G401.6 (cell line): Measurements from ENCODE around the gene SEMA3E.

Experiments used
- FAIRE-seq: peaks from 2 replicates; lab custom pipeline; 2012; peaks lifted over from hg19 to GRCh38; lab: Jason Lieb, UNC

SEMA3E gene

DNA sequence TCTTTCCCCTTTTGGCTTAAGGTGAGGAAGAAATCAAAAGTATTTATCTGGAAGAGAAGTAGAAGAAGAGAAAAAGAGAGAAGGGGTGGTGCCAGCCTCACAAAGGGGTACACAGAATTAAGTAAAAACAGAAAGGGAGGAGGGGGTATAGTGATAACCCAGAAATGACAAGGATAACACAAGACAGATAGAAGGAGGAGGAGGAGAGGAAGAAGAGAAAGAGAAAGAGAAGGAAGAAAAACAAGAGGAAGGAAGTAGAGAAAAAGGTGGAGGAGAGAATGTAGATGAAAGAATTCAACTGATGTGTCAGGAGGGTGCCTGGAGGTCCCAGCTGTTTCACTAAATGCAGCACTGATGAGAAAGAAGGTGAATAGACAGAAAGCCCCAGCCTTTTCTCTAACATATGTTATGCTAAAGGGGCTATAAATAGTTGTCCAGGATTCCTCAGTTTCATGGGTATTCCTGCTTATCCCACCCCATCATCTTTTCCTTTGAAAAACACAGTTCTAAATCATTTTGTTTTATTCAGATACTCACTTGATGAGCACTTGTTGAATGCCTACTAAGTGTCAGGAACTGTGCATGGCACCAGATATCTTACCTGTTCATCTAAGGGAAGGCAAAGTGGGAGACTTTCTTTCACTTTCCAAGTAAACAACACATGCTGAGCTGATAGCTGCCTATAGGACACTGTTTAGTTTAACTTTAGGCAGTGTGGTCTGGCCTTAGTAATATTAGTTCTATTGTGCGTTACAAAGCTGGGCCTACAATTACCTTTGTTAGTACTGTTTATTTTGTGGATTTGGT, 8.0 kb downstream of the SEMA3E start:
- FAIRE-seq: peak; percentile 61

GRCh38 chr7:83640240-83640639, 8.7 kb downstream of the SEMA3E start:
- FAIRE-seq: no peak

DNA sequence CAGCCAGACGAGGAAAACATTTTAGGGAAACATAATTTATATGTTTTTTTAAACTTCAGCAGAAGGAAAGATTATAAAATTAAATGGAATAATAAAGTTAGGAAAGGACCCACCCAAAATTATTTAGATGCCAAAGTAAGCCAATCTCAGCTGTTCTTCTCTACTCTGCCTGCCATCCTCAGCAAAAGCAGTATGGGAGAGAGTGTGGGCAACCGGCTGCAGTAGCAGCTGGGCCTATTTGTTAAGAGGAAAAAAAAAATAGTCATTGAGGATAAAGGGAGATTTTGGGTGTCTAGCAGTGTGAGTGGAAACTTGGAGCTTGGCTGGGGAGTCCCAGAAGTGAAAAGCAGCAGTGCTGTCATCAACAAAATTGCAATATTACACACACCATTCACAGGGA, 15.4 kb downstream of the SEMA3E start:
- FAIRE-seq: no peak

GRCh38 chr7:83629117-83629880, 19.6 kb downstream of the SEMA3E start:
- FAIRE-seq: no peak

DNA sequence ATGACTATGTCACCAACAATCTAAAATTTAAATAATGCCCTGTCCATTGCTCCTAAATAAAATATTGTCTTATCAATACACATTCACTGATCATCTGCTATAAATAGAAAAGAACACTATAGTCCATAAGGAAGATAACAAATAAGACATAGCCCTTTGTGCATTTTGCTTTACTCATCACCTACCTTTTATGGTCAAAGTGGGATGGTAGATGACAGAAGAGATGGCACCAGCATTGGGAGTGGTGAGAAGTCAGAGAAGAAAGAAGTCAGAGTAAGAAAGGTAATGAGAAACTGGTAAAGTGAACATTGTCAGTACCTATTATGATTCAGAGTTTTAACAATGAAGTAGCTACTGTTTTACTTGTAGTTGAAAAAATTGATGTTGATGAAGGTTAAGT, 31.1 kb downstream of the SEMA3E start:
- FAIRE-seq: no peak

DNA sequence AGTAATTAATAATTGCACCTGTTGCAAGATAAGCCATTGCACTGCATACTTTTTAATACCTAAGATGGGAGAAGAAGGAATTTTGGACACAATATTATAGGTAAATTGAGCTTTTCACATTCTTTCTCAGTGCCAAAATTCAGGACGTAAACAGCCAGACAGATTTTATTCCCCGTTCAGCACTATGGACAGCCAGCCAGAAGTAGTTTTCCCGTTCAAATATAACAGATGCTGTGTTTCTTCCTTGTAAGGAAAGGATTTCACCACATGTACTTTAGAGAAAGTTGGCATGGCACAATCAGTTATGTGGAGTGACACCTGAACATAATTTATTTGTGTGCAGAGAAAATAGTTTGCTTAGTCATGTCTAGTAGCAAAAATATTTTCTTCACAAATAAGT, 34.8 kb downstream of the SEMA3E start:
- FAIRE-seq: no peak

- no peak for FAIRE-seq
Observed at GRCh38 chr7:83613232-83613631, 35.7 kb downstream of the SEMA3E start.

DNA sequence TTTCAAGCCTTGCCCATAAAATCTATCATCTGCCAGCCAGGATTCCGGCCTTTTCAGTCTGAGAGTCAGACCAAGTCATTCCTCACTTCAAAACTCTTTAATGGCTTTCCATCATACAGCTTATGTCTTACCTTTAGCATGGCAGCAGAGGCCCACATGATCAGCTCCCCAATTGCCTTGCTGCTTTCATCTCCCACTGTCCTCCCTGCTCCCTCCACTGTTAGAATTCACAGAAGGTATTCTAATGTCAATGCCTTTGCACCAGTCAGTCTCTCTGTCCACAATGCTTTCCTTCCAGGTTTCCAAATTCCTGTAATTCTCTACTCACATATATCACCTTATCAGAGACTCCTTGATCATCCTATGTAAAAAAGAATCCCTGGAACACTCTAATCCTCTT, 37.2 kb downstream of the SEMA3E start:
- FAIRE-seq: no peak

DNA sequence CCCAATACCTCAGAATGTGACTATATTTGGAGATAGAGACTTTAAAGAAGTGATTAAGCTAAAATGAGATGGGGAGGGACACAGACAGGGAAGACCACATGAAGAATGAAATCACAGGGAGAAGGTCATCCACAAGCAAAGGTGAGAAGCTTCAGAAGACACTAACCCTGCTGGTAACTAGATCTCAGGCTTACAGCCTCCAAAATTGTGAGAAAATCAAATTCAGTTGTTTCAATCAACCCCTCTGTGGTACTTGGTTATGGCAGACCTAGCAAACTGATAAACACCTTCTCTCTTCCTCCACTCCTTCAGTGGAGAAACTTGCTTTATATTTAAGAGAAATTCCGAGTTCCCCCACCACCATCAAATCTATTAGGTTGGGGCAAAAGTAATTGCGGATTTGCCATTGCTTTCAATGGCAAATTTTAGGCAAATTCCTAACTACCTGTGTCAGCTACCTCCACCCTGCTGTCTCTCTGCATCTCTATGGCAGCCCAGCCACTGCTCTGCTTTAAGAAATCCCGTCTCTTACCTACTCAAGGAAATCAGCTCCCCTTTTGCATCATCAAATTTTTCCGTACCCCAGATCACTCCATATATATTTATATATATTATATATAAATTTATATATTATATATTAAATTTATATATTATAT, 38.2 kb downstream of the SEMA3E start:
- no peak for FAIRE-seq

DNA sequence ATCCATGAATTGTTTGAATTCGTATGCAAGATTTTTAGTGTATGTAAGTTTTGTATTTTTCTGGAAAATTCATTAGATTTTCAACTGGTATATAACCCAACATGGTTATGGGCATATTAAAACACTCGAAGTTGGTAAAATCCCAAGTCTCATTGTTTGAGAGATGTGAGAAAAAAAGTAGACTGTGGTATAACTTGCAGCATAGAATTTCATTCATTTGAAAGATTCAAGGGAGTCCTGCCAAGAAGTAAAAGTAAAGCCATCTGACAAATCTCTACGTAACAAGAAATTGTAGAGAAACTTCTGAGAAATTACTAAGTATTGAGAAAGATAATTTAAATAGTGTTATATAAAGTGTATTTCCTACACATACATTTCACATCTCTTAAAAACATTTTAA, 40.2 kb downstream of the SEMA3E start:
- FAIRE-seq: no peak

DNA sequence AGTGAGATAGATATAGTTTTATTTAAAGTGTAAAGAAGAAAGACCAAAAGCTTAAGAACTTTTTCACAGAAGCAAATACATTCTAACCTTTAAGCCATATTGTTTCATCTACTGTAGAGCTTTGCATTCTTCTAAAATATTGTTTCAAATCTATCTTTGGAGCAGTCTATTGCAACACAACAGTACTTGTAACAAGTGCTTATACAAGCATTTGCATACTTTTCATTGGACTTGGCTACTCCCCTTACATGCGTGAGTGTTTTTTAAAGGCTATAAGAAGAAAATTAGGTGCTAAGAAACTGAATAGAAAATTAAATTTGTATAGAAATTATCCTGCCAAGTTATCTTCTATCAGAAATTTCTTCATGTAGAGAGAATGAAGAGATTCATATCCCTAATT, 45.3 kb downstream of the SEMA3E start:
- FAIRE-seq: no peak

- no peak for FAIRE-seq
Observed at GRCh38 chr7:83599131-83599530, 49.8 kb downstream of the SEMA3E start.

DNA sequence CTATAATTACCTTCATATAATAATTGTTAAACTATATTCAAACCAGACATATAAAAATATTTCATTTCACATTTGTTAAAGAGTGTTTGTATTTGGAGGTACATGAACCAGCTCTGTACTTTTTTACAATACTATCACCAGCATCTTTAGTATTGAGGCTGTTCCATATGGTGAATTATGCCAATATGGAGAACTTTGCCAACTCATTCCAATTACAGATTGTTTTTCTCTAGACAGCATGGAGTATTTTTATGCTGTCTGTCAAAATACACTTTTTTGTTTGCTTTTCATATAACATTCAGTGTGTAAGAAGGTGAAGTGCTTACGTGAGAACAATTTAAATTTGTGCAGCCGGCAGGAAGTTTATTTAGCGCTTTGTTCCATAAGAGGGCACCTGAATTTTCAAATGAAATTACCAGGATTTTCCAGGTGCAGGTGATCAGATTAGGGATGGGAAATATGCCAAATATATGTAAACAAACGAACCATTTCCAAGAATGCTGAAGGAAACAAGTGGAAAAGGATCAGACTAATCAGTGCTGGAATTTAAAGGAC, 54.9 kb downstream of the SEMA3E start:
- FAIRE-seq: no peak

DNA sequence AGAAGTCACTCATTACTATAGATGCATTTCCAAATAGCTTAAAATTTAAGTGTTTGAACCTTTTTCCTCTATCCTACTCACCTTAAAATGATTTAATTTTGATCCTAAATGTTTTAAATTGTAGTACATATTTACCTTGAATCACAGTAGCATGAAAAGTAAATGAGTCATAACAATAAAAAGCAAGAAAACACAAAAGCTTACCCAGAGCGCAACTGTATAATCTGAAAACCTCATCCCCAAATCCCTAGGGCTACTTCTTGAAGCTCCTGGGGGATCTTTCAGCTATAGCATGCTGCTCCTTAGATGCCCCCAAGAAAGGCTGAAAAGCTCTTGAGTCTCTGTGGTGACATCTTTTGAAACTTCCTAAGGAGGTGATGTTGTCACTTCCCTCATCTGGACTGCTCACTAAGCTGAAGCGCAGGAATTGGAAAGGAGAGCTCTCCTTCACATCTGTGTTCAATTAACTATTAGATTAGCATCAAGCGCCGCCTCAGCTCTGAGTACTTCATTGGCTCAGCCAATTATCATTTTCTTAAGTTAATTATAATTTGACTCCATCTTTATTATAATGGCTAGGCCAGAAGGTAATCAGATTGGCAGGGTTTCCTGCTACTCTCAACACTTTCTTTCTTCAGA, 60.2 kb downstream of the SEMA3E start:
- no peak for FAIRE-seq

GRCh38 chr7:83586281-83586680, 62.7 kb downstream of the SEMA3E start:
- no peak for FAIRE-seq

DNA sequence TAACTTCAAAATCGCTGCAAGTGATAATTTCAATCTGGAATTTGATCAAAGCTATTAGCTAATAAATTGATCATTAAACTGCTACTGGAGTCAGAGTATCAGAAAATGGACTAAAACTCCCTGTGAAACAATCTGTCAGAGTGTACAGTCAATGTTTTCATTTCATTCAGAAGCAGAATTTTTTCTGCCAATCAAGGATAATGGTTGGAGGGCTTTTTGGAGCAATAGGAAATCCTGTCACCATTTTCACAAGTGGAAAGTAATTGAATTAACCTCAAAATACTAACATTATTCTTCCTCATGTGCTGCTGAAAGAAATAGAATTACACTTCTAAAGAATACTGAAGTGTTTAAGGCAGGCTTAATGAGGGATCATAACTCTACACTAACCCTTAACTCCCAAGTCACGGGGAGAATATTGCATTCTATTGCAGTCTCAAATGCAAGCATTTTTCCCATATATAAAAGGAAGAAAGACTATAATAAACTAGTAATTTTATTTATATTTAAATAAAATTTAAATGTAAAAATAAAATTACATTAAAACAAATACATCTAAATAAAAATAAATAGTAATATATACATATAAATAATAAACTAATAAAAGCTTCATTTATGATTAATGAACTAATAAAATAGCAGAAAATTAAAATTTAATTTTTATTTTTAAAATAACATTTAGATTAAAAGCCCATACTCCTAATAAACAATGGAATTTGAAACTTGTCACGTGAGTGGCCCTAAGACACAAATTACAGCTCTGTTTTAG, 67.1 kb downstream of the SEMA3E start:
- peak; percentile 97 for FAIRE-seq

DNA sequence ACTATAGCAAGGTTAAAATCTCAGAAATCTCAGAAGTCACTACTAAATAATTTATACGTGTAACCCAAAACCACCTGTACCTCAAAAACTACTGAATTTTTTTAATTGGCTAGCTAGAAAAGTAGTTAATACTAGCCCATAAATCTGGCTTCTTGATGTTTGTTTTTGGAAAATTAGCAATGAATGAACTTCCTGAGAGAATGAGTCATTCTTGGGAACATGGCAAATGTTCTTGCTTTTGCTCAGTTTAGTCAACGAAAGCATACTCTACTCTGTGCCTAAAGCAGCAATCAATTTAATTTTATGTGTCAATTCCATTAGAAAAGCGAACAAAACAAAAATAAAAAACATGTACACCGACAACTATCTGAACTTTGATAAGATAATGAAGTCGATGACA, 69.2 kb downstream of the SEMA3E start:
- no peak for FAIRE-seq

DNA sequence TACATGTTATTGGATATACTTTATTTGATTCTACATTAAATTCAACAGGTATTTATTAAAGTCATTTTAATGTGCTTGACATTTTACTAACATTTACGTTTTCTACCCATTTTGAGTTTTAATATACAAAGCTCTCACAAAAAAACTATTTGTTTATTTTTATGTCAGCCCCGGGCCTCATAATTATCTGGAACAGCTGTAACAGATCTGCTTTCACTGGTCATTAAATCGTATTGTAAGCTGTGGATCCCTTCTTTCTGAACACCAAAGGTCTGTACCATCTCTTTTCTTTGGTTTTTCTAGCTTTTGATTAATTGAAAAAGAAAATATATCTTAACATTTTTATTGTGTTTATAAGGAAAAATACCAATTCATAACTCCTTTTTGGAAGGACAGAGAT, 73.5 kb downstream of the SEMA3E start:
- peak; percentile 75 for FAIRE-seq

DNA sequence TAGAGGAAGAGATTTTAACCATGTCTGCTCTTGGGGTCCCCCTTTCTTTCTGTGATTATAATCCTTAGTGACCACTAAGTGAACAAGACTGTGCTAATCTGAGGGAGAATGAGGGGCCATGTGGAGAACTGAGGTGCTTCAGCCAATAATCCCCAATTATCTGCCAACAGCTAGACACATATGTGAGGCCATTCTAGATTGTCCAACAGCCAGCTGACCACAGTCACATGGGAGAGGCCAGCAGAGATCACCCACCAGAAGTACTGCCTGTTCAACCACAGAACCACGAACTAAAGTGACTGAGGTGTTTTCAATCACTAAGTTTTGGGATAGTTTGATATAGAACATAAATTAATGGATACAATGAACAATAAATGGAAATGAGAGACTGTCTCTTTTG, 74.3 kb downstream of the SEMA3E start:
- no peak for FAIRE-seq

DNA sequence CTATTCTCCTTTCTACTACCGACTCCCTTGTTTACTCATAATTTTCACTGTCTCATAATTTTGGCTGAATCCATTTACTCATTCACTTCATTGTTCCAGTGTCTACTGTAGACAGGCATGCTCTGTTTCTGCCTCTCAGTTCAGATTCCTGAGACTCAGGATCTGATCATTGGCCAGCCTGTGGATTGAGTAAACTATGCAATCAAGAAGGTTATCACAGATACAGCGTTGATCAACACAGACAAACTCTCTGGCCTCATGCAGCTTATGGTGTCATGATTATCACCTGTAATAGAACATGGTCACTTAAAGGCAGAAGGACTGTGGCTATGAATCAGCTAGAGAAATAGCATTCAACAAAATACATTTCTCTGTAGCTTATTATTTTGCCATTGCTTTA, 86.0 kb downstream of the SEMA3E start:
- no peak for FAIRE-seq

GRCh38 chr7:83562289-83562688, 86.7 kb downstream of the SEMA3E start:
- FAIRE-seq: no peak

GRCh38 chr7:83559887-83560286, 89.1 kb downstream of the SEMA3E start:
- FAIRE-seq: no peak
